Measurements from ENCODE around the gene TMED4. TPM values are rescaled to one million over a fixed set of nuclear protein-coding genes. Genes with fewer than 3 reads are reported as not detected.

Gene TMED4
- total and polyA plus RNA-seq, 2 of the 13 experiments (the other 11 are each of a cell fraction or from before 2014, with no cell fraction given) = 81.4 to 109 TPM

DNA sequence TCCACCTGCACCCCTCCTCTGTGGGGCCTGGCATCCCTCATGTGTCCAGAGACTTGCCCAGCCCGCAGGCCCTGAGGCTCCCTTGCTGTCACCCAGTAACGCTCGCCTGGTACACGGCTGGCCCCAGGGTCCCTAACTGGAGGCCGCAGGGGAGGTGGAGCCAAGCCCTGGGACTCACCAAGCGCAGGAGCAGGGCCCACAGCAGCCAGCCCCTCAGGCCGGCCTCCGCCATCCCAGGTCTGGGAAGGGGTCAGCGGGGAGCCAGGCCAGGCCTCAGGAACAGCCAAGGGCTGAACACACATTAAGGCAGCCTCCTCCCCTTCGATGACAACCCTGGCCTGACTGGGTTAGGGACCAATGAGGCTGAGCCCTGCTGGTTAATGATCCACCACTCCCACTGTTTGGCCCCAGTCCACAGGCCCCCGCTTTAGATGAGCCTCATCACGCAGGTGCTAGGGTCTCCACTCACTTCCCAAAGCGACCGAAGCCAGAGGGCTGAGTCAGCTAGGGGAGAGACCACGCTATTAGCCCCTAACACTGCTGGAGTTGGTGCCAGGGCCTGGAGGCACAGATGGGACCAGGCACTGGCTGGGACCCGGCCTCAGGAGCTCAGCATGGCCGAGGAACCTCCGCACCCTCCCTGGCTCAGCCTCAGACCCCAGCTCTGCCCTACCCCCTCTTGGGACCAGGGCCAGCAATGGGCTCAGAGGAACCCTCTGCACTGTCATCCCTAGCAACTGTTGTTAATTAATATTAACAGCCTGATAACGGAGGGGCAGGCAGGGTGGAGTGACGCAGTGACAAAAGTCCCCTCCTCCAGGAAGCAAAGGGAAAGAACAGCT, 40.8 kb downstream of the TMED4 start, which contains the start of gene NPC1L1 (continued):
- TF ChIP-seq, protein P1, sequence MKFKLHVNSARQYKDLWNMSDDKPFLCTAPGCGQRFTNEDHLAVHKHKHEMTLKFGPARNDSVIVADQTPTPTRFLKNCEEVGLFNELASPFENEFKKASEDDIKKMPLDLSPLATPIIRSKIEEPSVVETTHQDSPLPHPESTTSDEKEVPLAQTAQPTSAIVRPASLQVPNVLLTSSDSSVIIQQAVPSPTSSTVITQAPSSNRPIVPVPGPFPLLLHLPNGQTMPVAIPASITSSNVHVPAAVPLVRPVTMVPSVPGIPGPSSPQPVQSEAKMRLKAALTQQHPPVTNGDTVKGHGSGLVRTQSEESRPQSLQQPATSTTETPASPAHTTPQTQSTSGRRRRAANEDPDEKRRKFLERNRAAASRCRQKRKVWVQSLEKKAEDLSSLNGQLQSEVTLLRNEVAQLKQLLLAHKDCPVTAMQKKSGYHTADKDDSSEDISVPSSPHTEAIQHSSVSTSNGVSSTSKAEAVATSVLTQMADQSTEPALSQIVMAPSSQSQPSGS (CRISPR knock-in tag; IDR thresholded peaks at IDR 0.05) = peak; percentile 88
- TF ChIP-seq NR2F6 (IDR thresholded peaks at IDR 0.05) (no peak; the same call in 1 of the 2 replicates), NR2F6 (CRISPR knock-in tag; IDR thresholded peaks at IDR 0.05) (peak; percentile 74), NR1H2 (CRISPR knock-in tag; IDR thresholded peaks at IDR 0.05; ENCODE audit: borderline replicate concordance, low read depth) (no peak), TBX2 (CRISPR knock-in tag; IDR thresholded peaks at IDR 0.05; ENCODE audit: borderline replicate concordance) (no peak), NPAS2 (CRISPR knock-in tag; IDR thresholded peaks at IDR 0.05; ENCODE audit: borderline replicate concordance) (no peak), FOXA1 (IDR thresholded peaks at IDR 0.05) (no peak), FOXA1 (CRISPR knock-in tag; IDR thresholded peaks at IDR 0.05) (no peak), ZFP62 (CRISPR knock-in tag; IDR thresholded peaks at IDR 0.05) (no peak), ZNF891 (CRISPR knock-in tag; IDR thresholded peaks at IDR 0.05) (no peak), XRCC5 (optimal IDR thresholded peaks at IDR 0.05; ENCODE audit: low read length) (peak; percentile 33), TCF7L2 (IDR thresholded peaks at IDR 0.05; ENCODE audit: low read depth, low read length) (no peak), RNF2 (conservative IDR thresholded peaks at IDR 0.05; ENCODE audit: low read depth) (no peak), DMAP1 (CRISPR knock-in tag; IDR thresholded peaks at IDR 0.05) (peak; percentile 70)
- TF ChIP-seq, protein P2, sequence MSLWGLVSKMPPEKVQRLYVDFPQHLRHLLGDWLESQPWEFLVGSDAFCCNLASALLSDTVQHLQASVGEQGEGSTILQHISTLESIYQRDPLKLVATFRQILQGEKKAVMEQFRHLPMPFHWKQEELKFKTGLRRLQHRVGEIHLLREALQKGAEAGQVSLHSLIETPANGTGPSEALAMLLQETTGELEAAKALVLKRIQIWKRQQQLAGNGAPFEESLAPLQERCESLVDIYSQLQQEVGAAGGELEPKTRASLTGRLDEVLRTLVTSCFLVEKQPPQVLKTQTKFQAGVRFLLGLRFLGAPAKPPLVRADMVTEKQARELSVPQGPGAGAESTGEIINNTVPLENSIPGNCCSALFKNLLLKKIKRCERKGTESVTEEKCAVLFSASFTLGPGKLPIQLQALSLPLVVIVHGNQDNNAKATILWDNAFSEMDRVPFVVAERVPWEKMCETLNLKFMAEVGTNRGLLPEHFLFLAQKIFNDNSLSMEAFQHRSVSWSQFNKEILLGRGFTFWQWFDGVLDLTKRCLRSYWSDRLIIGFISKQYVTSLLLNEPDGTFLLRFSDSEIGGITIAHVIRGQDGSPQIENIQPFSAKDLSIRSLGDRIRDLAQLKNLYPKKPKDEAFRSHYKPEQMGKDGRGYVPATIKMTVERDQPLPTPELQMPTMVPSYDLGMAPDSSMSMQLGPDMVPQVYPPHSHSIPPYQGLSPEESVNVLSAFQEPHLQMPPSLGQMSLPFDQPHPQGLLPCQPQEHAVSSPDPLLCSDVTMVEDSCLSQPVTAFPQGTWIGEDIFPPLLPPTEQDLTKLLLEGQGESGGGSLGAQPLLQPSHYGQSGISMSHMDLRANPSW (CRISPR knock-in tag; IDR thresholded peaks at IDR 0.05; ENCODE audit: borderline replicate concordance) = peak; percentile 72; the same call in 1 of the 2 replicates
- TF ChIP-seq, protein P3, sequence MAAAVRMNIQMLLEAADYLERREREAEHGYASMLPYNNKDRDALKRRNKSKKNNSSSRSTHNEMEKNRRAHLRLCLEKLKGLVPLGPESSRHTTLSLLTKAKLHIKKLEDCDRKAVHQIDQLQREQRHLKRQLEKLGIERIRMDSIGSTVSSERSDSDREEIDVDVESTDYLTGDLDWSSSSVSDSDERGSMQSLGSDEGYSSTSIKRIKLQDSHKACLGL (CRISPR knock-in tag; IDR thresholded peaks at IDR 0.05) = peak; percentile 63; the same call in 1 of the 2 replicates
- TF ChIP-seq, protein P4, sequence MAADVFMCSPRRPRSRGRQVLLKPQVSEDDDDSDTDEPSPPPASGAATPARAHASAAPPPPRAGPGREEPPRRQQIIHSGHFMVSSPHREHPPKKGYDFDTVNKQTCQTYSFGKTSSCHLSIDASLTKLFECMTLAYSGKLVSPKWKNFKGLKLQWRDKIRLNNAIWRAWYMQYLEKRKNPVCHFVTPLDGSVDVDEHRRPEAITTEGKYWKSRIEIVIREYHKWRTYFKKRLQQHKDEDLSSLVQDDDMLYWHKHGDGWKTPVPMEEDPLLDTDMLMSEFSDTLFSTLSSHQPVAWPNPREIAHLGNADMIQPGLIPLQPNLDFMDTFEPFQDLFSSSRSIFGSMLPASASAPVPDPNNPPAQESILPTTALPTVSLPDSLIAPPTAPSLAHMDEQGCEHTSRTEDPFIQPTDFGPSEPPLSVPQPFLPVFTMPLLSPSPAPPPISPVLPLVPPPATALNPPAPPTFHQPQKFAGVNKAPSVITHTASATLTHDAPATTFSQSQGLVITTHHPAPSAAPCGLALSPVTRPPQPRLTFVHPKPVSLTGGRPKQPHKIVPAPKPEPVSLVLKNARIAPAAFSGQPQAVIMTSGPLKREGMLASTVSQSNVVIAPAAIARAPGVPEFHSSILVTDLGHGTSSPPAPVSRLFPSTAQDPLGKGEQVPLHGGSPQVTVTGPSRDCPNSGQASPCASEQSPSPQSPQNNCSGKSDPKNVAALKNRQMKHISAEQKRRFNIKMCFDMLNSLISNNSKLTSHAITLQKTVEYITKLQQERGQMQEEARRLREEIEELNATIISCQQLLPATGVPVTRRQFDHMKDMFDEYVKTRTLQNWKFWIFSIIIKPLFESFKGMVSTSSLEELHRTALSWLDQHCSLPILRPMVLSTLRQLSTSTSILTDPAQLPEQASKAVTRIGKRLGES (CRISPR knock-in tag; IDR thresholded peaks at IDR 0.05; ENCODE audit: borderline replicate concordance) = no peak
- TF ChIP-seq, protein P5, sequence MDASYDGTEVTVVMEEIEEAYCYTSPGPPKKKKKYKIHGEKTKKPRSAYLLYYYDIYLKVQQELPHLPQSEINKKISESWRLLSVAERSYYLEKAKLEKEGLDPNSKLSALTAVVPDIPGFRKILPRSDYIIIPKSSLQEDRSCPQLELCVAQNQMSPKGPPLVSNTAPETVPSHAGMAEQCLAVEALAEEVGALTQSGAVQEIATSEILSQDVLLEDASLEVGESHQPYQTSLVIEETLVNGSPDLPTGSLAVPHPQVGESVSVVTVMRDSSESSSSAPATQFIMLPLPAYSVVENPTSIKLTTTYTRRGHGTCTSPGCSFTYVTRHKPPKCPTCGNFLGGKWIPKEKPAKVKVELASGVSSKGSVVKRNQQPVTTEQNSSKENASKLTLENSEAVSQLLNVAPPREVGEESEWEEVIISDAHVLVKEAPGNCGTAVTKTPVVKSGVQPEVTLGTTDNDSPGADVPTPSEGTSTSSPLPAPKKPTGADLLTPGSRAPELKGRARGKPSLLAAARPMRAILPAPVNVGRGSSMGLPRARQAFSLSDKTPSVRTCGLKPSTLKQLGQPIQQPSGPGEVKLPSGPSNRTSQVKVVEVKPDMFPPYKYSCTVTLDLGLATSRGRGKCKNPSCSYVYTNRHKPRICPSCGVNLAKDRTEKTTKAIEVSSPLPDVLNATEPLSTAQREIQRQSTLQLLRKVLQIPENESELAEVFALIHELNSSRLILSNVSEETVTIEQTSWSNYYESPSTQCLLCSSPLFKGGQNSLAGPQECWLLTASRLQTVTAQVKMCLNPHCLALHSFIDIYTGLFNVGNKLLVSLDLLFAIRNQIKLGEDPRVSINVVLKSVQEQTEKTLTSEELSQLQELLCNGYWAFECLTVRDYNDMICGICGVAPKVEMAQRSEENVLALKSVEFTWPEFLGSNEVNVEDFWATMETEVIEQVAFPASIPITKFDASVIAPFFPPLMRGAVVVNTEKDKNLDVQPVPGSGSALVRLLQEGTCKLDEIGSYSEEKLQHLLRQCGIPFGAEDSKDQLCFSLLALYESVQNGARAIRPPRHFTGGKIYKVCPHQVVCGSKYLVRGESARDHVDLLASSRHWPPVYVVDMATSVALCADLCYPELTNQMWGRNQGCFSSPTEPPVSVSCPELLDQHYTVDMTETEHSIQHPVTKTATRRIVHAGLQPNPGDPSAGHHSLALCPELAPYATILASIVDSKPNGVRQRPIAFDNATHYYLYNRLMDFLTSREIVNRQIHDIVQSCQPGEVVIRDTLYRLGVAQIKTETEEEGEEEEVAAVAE (CRISPR knock-in tag; IDR thresholded peaks at IDR 0.05; ENCODE audit: borderline replicate concordance) = peak; percentile 78; the same call in 1 of the 2 replicates
